Measurements from ENCODE around the gene FRMD3. TPM values are rescaled to one million over a fixed set of nuclear protein-coding genes. Genes with fewer than 3 reads are reported as not detected.

FRMD3 gene
- total RNA-seq, 2 donors from 2014 or later = 0.43 to 0.59 TPM

DNA sequence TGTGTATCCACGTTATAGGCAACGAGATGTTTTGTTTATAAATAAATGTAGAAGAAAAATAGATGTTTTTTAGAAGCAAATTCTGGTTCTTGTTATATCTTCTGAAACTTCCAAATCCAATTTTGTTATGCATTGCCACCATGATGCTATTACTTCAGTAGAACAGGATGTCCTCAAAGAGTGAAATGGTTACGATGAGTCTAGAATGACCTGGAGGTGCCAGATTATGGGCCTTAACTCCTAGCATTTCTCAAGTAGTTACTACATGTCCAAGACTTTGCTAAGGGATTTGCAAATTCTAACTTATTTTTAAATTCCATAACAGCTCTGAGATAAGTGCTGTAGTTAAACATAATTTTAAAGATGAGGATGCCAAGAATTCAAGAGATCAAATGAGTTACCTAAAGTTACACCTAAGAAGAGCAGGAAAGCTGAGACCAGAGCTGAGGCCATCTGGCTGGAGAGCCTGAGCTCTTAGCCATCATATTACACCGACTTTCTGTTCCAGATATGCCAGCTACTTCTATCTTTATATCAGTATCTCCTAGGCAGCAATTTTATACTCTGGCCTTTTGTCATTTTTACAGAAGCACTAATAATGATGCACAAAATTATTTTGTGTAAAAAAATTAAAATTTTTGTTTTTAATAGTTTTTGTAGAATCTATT lies 302.0 kb downstream of the FRMD3 start:
- Mint-ChIP-seq H3K27me3 (peaks cover 7 to 10% of the 10 kb centered on the region in 2 donors), H3K4me1 (ENCODE audit: low read depth in 2 of 2) (no peaks in the 10 kb centered on the region), H3K4me3 (no peak overlapping the region), H3K36me3 (no peaks in the 10 kb centered on the region), H3K9me3 (peaks cover 4% of the 10 kb centered on the region), H3K27ac (no peak overlapping the region)
- ATAC-seq (no peak), DNase-seq (ENCODE audit: low spot score) (no peak)

DNA sequence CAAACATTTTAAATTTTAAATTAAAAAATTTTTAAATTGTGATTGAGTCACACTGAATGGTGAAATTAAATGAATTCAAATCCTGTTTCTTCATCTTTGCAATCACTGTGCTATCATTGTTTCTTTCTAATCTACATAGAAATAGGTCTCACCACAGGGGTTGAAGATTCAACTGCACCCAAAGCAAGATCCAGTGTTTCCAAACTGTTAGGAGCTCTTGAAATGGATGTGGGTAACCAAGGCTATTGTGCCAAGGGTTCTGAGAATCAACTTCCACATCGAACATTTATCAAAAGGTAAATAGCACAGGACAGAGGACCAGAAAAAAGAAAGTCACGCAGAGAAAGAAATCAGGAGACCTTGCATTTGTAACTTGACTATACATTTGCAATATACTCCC lies 302.7 kb downstream of the FRMD3 start:
- Mint-ChIP-seq H3K36me3 (no peaks in the 10 kb centered on the region), H3K27me3 (peaks cover 3 to 9% of the 10 kb centered on the region in 2 donors), H3K9me3 (peaks cover 1% of the 10 kb centered on the region), H3K4me3 (no peak overlapping the region), H3K4me1 (ENCODE audit: low read depth in 2 of 2) (no peaks in the 10 kb centered on the region), H3K27ac (no peak overlapping the region)
- no peak for DNase-seq (ENCODE audit: low spot score)
- ATAC-seq = no peak

DNA sequence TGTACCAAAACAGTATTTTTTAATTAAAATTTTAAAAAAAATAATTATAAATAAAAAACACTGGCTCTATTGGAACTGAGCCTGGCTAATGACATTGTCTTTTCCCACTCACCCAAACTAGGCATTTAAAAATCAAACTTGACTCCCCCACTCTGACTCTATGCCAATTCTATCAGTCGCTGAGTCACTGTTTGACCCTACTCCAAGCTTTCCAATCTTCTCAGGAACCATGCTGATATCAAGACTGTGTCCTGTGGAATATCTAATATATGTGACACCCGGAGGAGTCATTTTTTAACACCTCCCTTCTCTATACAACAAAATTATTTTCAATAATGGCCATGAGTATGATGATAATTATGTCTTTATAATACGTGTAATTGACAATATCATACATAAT lies 303.7 kb downstream of the FRMD3 start:
- H3K9me3 Mint-ChIP-seq = peaks cover 3% of the 10 kb centered on the region
- no peak overlapping the region for H3K27ac Mint-ChIP-seq
- no peaks in the 10 kb centered on the region for H3K4me1 Mint-ChIP-seq (ENCODE audit: low read depth in 2 of 2)
- H3K27me3 Mint-ChIP-seq = peaks cover 0 to 7% of the 10 kb centered on the region in 2 donors
- no peak for ATAC-seq
- no peak overlapping the region for H3K4me3 Mint-ChIP-seq
- DNase-seq (ENCODE audit: low spot score) = no peak
- no peaks in the 10 kb centered on the region for H3K36me3 Mint-ChIP-seq

DNA sequence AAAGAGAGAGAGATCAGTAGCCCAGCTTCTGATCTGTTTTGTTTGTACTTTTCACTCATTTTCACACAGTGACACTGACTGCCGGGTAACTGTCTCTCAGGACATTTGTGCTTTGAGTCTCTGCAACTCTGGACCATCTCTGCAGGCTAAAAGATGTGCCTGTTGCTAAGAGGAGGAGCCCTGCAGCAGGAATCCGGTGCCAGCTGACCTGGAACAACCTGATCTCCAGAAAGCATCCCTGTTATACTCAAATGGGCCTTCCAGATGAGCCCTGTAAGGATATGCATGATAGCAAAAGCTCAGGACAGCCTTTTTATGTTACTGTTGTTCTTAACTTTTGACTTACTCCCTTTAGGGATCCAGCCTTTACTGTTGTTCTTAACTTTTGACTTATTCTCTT lies 304.6 kb downstream of the FRMD3 start:
- no peak for ATAC-seq
- Mint-ChIP-seq H3K27ac (no peak overlapping the region), H3K9me3 (peaks cover 3% of the 10 kb centered on the region), H3K27me3 (peaks cover 0 to 7% of the 10 kb centered on the region in 2 donors), H3K36me3 (no peaks in the 10 kb centered on the region), H3K4me1 (ENCODE audit: low read depth in 2 of 2) (no peaks in the 10 kb centered on the region), H3K4me3 (no peak overlapping the region)
- no peak for DNase-seq (ENCODE audit: low spot score)

DNA sequence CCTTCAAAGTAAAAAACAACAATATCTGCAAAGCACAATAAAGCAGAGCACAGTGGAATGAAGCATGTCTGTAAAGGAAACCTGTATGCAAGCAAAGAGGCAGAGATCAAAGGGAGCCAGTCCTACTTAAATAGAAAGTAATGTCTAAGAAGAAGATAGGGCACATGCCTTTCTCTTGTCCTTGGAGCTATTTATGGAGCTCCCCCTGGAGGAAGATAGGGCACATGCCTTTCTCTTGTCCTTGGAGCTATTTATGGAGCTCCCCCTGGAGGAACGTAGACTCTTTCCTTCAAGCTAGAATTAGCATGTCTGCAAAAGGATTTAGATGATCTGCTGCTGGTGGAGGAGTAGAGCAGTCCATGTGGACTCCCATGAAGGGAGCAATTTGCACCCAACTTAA lies 307.2 kb downstream of the FRMD3 start:
- H3K4me1 Mint-ChIP-seq (ENCODE audit: low read depth in 2 of 2) = no peaks in the 10 kb centered on the region
- H3K9me3 Mint-ChIP-seq = peaks cover 6% of the 10 kb centered on the region
- DNase-seq (ENCODE audit: low spot score) (no peak), ATAC-seq (no peak)
- no peaks in the 10 kb centered on the region for H3K36me3 Mint-ChIP-seq
- no peak overlapping the region for H3K27ac Mint-ChIP-seq
- H3K4me3 Mint-ChIP-seq = no peak overlapping the region
- peaks cover 0 to 7% of the 10 kb centered on the region in 2 donors for H3K27me3 Mint-ChIP-seq

DNA sequence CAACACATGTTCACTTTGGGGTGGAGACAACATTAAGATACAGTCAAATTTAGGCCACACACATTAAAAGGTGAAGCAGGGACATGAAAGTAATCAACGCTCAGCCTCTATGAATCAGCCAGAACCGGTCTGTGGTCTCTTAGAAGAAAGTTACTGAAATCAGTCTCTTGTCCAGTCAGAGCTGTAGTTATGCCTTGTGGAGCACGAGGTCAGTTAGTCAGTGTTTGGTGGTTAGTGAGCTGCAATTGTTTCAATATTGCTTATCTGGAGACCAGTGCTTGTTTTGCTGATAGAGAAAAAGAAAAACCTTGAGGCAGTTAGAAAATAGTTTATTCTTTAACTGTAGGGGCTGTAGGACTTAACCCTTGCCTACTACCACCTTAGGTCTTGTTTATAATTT lies 317.5 kb downstream of the FRMD3 start:
- peaks cover 6 to 7% of the 10 kb centered on the region in 2 donors for H3K4me1 Mint-ChIP-seq (ENCODE audit: low read depth in 2 of 2)
- peak; percentile 62 to 87 for ATAC-seq
- no peaks in the 10 kb centered on the region for H3K9me3 Mint-ChIP-seq
- no peak overlapping the region for H3K4me3 Mint-ChIP-seq
- peaks cover 19 to 20% of the 10 kb centered on the region in 2 donors for H3K27me3 Mint-ChIP-seq
- DNase-seq (ENCODE audit: low spot score) = no peak
- H3K27ac Mint-ChIP-seq = no peak overlapping the region
- H3K36me3 Mint-ChIP-seq = no peaks in the 10 kb centered on the region

DNA sequence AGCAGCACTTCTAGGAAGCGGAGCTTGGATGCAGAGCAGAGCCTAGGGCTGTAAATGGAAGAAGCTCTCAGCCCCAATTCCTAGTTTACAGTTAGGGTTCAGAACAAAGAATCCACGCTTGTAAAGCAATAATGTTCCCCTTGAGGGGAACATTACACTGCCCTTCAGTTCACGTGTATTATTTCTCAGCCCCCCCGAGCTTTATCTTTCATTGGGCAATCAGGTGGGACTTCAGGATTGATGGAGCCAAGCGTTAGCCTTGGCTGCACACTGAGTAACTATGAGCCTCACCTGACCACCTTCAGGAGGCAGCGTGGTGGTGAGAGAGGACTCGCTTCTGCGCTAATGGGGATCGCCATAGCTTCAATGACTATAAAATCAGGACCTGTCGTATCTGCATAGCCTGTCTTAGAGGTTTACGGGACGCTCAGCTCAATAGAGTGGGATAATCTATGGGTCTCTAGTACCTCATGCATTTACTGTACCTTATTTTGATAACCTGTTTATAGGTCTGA lies 318.2 kb downstream of the FRMD3 start:
- H3K27ac Mint-ChIP-seq = no peak overlapping the region
- no peaks in the 10 kb centered on the region for H3K9me3 Mint-ChIP-seq
- ATAC-seq = no peak
- peaks cover 6 to 7% of the 10 kb centered on the region in 2 donors for H3K4me1 Mint-ChIP-seq (ENCODE audit: low read depth in 2 of 2)
- peak overlapping the region; percentile 77 for H3K4me3 Mint-ChIP-seq
- peaks cover 19 to 20% of the 10 kb centered on the region in 2 donors for H3K27me3 Mint-ChIP-seq
- DNase-seq (ENCODE audit: low spot score) = no peak
- no peaks in the 10 kb centered on the region for H3K36me3 Mint-ChIP-seq

DNA sequence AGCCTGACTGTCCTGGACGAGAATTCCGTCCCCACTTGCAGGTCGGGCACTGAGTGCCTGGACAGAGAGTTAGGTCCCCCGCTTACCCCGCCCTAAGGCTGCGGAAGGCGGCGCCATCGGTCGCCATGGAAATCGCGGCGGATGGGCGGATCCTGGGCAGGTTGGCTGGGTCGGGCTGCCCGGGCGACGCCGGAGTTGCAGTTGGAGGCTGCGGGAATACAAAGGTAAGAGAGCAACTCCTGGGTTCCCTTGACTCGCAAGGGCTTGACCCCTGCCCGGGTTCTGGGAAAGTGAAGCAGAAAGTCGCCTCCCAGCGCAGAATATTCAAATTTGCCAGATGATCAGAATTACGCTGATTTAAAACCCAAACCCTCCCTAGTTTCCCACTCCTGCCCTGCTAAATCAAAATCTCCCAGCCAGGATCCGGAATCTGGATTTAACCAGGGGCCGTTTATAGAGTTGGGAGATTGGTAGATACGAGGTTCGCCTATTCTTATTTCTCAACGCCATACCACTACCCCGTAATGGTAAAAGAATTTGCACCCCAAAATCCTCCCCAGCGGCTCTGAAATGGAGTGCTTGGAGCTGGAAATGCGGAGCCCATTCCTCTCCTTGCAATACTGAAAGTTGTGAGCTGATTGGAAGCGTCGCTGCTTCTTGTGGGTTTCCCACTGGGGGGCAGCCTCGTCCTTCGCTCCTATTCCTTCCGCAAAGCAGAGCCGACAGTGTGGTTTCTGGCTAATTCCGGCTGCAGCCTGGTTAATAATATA lies 318.9 kb downstream of the FRMD3 start:
- H3K4me1 Mint-ChIP-seq (ENCODE audit: low read depth in 2 of 2) = peaks cover 6 to 7% of the 10 kb centered on the region in 2 donors
- no peak overlapping the region for H3K27ac Mint-ChIP-seq
- ATAC-seq = peak; percentile 42 to 48
- no peak for DNase-seq (ENCODE audit: low spot score)
- peaks cover 19 to 20% of the 10 kb centered on the region in 2 donors for H3K27me3 Mint-ChIP-seq
- peaks cover 3% of the 10 kb centered on the region for H3K9me3 Mint-ChIP-seq
- peak overlapping the region; percentile 77 for H3K4me3 Mint-ChIP-seq
- H3K36me3 Mint-ChIP-seq = no peaks in the 10 kb centered on the region

DNA sequence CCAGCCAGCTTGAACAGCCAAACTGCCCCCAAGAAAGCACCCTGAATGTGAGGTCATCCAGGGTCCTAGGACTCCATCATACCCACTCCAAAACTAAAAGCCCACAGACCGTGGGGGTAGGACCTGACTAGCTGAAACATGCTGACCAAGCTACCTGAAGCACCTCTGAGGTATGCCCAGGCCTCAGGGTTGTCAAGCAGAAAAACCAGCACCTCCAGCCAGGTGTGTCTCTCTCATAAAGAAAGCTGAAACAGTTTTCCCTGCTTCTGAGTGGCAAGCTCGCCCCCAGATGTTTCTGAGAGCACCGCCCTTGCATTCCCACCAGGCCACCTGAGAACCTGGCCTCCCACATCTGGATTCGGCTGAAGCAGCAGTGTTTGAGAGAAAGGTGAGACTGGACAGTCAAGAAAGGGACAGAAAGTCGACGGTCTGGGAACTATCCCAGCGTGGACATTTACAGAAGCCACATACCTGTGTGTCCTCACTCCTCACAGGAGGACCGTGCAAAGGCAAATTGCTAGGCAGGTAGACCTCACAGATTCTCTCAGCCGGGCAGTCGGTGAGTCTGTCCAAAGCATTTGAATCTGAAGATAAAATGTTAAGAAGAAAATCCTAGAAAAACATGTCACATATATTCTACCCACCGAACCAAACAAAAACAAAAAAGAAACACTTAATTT lies 319.6 kb downstream of the FRMD3 start:
- Mint-ChIP-seq H3K27me3 (peaks cover 19 to 20% of the 10 kb centered on the region in 2 donors), H3K27ac (no peak overlapping the region), H3K4me1 (ENCODE audit: low read depth in 2 of 2) (peaks cover 6 to 7% of the 10 kb centered on the region in 2 donors), H3K9me3 (peaks cover 3% of the 10 kb centered on the region), H3K36me3 (no peaks in the 10 kb centered on the region), H3K4me3 (no peak overlapping the region)
- ATAC-seq (no peak), DNase-seq (ENCODE audit: low spot score) (no peak)

DNA sequence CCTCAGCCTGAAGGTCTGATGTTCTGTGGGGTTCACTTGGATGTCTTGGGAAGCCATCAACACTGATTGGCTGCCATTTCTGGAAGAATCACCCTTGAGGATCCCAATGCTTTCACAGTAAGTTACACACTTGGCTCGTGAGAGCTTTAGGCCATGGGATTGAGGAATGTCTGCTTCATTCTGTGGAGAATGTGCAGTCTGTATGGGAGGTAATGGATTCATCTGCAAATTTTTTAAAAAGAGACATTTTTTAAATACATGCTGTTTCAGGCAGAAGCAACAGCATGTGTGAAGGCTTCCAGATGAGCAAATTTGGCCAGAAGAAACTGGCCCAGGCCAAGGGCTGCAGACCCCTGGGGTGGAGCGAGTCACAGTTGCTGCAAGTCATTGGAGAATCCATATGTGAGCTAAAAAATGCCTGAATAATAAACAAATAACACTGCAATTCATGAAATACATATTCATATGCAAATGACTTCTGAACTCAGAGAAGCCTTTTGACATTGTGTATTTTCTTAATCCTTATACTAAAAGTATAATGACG lies 328.9 kb downstream of the FRMD3 start:
- DNase-seq (ENCODE audit: low spot score) (no peak), ATAC-seq (no peak)
- Mint-ChIP-seq H3K4me1 (ENCODE audit: low read depth in 2 of 2) (no peaks in the 10 kb centered on the region), H3K27me3 (peaks cover 2 to 12% of the 10 kb centered on the region in 2 donors), H3K4me3 (no peak overlapping the region), H3K9me3 (peaks cover 3% of the 10 kb centered on the region), H3K27ac (no peak overlapping the region), H3K36me3 (no peaks in the 10 kb centered on the region)

DNA sequence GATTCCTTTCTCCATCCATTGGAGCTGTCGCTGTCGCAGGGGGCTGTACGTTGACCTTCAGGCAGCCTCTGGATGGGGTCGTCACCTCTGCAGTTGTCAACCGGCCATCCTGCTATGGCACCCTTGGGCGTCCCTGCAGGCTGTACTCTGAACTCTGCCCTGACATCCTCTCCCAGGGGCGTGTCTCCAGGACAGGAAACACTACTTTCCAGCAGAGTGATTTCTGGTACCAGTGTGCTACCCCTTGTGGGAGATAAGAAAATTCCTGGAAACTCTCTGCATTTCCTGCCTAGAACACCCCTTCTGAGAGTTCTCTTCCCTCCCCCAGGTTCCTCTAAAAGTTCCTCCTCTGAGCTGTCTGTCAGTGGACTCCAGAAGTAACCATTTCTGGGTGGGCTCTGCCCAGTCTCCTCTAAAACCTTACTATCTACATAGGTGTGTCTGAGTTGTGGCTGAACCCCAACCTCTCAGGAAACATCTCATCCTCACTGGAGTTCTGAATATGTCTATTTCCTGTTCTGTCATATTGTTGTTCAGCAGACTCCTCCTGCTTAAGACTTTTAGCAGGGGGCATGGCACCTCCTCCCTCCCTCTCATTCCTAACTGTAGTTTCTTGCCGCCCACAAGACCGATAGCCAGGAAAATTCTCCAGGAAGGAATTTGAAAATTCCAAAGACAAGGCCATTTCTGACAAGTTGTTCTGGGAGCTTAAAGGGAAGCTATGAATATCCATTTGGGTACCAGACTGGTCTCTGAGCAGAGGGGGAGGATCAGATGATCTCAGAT lies 329.9 kb downstream of the FRMD3 start:
- H3K27me3 Mint-ChIP-seq = peaks cover 2 to 12% of the 10 kb centered on the region in 2 donors
- H3K9me3 Mint-ChIP-seq = peaks cover 3% of the 10 kb centered on the region
- no peak overlapping the region for H3K27ac Mint-ChIP-seq
- ATAC-seq (no peak), DNase-seq (ENCODE audit: low spot score) (no peak)
- no peaks in the 10 kb centered on the region for H3K4me1 Mint-ChIP-seq (ENCODE audit: low read depth in 2 of 2)
- H3K4me3 Mint-ChIP-seq = no peak overlapping the region
- H3K36me3 Mint-ChIP-seq = no peaks in the 10 kb centered on the region

DNA sequence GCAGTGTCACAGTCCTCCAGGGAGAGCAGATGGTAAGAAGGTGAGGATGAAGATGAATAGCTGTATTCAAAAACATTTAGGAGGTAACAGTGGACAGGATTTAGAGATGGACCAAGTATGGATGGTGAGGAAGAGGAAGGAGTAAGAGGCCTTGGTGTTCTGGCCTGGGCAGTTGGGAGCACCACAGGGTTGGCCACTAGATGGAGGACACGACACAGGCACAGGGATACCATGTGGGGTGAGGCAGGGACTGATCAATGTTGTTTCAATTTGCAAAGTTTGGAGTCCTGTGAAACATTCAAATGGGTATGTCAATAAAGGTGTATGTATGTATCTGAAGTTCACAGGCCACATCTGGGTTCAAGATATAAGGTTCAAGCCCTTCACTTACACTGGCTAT lies 334.2 kb downstream of the FRMD3 start:
- H3K27me3 Mint-ChIP-seq = peaks cover 0 to 12% of the 10 kb centered on the region in 2 donors
- no peaks in the 10 kb centered on the region for H3K4me1 Mint-ChIP-seq (ENCODE audit: low read depth in 2 of 2)
- no peak overlapping the region for H3K27ac Mint-ChIP-seq
- H3K9me3 Mint-ChIP-seq = no peaks in the 10 kb centered on the region
- DNase-seq (ENCODE audit: low spot score) = no peak
- no peaks in the 10 kb centered on the region for H3K36me3 Mint-ChIP-seq
- no peak overlapping the region for H3K4me3 Mint-ChIP-seq
- ATAC-seq = peak in 1 of 2 donors; percentile 52

DNA sequence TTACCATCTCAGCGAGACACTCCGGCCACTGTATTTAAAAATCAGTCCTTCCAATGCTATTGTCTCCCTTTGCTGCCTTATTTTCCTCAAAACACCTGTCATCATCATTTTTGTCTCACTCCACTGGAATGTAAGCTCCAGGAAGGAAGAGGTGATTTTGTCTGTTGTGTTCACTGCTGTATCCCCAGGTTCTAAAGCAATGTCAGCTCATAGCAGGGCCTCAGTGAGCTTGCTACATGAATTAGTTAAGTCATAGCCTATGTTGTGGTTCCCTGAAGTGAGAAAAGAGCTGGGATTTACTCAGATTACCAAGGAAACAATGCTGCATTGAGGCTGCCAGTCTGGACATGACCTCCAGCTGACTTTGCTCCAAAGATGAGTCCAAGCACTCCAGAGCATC lies 337.7 kb downstream of the FRMD3 start:
- no peak overlapping the region for H3K4me3 Mint-ChIP-seq
- H3K27ac Mint-ChIP-seq = no peak overlapping the region
- peaks cover 0 to 5% of the 10 kb centered on the region in 2 donors for H3K27me3 Mint-ChIP-seq
- no peaks in the 10 kb centered on the region for H3K36me3 Mint-ChIP-seq
- DNase-seq (ENCODE audit: low spot score) (no peak), ATAC-seq (no peak)
- no peaks in the 10 kb centered on the region for H3K4me1 Mint-ChIP-seq (ENCODE audit: low read depth in 2 of 2)
- peaks cover 2% of the 10 kb centered on the region for H3K9me3 Mint-ChIP-seq

Measured in natural killer cell treated with Interleukin-12 subunit alpha and Interleukin-12 subunit beta and Interleukin-15 and Interleukin-18, amount 100 ng/mL, for 72 hours (primary cell).